IMR-90 (cell line): ENCODE measurements around the gene CPSF4. TPM values are rescaled to one million over a fixed set of nuclear protein-coding genes. Genes with fewer than 3 reads are reported as not detected.

Experiments used
- ATAC-seq: fragments of 200-7000 bp; cut with Tn5 transposase; 2 replicates; pipeline ENCODE4 v1.9.1; 2020; ENCODE audit warnings: low read depth, mild to moderate bottlenecking, moderate library complexity
- BruUV-seq: library from RNA; stranded (reverse); fragments of 400-500 nt; replicated peaks from 2 replicates; lab custom pipeline; 2021; lab: Mats Ljungman, UMichigan
- CTCF ChIA-PET: fragments of 300-600 bp; formaldehyde crosslinking; extraction: SDS; loops from one replicate; lab custom pipeline; 2021; ENCODE audit warnings: antibody characterized with exemption; lab: Yijun Ruan, JAX
- POLR2A ChIA-PET: fragments of 300-600 bp; sonication (Branson Sonifier 250); formaldehyde crosslinking; loops from one replicate; lab custom pipeline; 2022; ENCODE audit warnings: antibody characterized with exemption; ENCODE audit not compliant: unreplicated experiment; lab: Charles Lee
- DNase-seq: peaks from one replicate; pipeline ENCODE4 v3.0.0; 2013
- H2AFZ ChIP-seq: replicated peaks from 2 replicates; pipeline ENCODE3; 2013; ENCODE audit warnings: low read length, mild to moderate bottlenecking; ENCODE audit not compliant: poor library complexity
- H2AK5ac ChIP-seq: 2 replicates; pipeline ENCODE4 v1.6.1; 2013; ENCODE audit warnings: low read depth, low read length, inconsistent platforms
- H2AK9ac ChIP-seq: replicated peaks from 2 replicates; pipeline ENCODE3; 2013; ENCODE audit warnings: mild to moderate bottlenecking, low read depth, low read length, moderate library complexity; ENCODE audit not compliant: poor library complexity
- H2BK120ac ChIP-seq: 2 replicates; pipeline ENCODE4 v1.6.1; 2013; ENCODE audit warnings: low read depth, low read length, inconsistent platforms
- H2BK15ac ChIP-seq: 3 replicates; pipeline ENCODE4 v1.6.1; 2013; ENCODE audit warnings: low read depth, low read length, inconsistent platforms
- H2BK20ac ChIP-seq: 2 replicates; pipeline ENCODE4 v1.6.1; 2013; ENCODE audit warnings: low read depth, mild to moderate bottlenecking, inconsistent platforms, low read length, moderate library complexity
- H2BK5ac ChIP-seq: 2 replicates; pipeline ENCODE4 v1.6.1; 2013; ENCODE audit warnings: mild to moderate bottlenecking, low read depth, low read length, inconsistent platforms; ENCODE audit not compliant: poor library complexity, severe bottlenecking
- H3K14ac ChIP-seq: replicated peaks from 2 replicates; pipeline ENCODE4 v1.6.1; 2013; ENCODE audit warnings: low read depth, low read length, inconsistent platforms
- H3K18ac ChIP-seq: 2 replicates; pipeline ENCODE4 v1.6.1; 2013; ENCODE audit warnings: low read depth, low read length, control low read depth
- H3K23ac ChIP-seq: 2 replicates; pipeline ENCODE4 v1.6.1; 2013; ENCODE audit warnings: low read depth, low read length, inconsistent platforms
- H3K27ac ChIP-seq: 2 replicates; pipeline ENCODE4 v1.5.1; 2013; ENCODE audit warnings: mild to moderate bottlenecking, control low read depth, low read length; ENCODE audit not compliant: insufficient read depth
- H3K27me3 ChIP-seq: 2 replicates; pipeline ENCODE4 v1.6.1; 2013; ENCODE audit warnings: low read length; ENCODE audit not compliant: control insufficient read depth, insufficient read depth
- H3K36me3 ChIP-seq: 2 replicates; pipeline ENCODE4 v1.6.1; 2013; ENCODE audit warnings: low read length, mixed read lengths; ENCODE audit not compliant: control insufficient read depth, insufficient read depth
- H3K4ac ChIP-seq: 2 replicates; pipeline ENCODE4 v1.6.1; 2013; ENCODE audit warnings: low read depth, low read length, inconsistent platforms
- H3K4me1 ChIP-seq: 2 replicates; pipeline ENCODE4 v1.6.1; 2013; ENCODE audit warnings: low read length, mixed read lengths; ENCODE audit not compliant: control insufficient read depth, insufficient read depth
- H3K4me2 ChIP-seq: 2 replicates; pipeline ENCODE4 v1.6.1; 2013; ENCODE audit warnings: low read depth, mild to moderate bottlenecking, control low read depth, low read length, moderate library complexity
- H3K4me3 ChIP-seq: 2 replicates; pipeline ENCODE4 v1.5.1; 2013; ENCODE audit warnings: low read depth, mild to moderate bottlenecking, control low read depth, low read length, moderate library complexity; ENCODE audit not compliant: insufficient read depth
- H3K56ac ChIP-seq: 2 replicates; pipeline ENCODE4 v1.6.1; 2013; ENCODE audit warnings: low read length, inconsistent platforms; ENCODE audit not compliant: insufficient read depth; ENCODE audit errors: extremely low read depth
- H3K79me1 ChIP-seq, 2 experiments: 2 replicates each; pipeline ENCODE4 v1.6.1; 2013; ENCODE audit warnings: low read length in 2 of 2, inconsistent platforms in 1 of 2, low read depth in 1 of 2
- H3K9ac ChIP-seq: 2 replicates; pipeline ENCODE4 v1.6.1; 2013; ENCODE audit warnings: low read depth, low read length, control low read depth
- H3K9me1 ChIP-seq: 2 replicates; pipeline ENCODE4 v1.6.1; 2013; ENCODE audit warnings: low read length, inconsistent platforms; ENCODE audit not compliant: insufficient read depth
- H3K9me3 ChIP-seq: 2 replicates; pipeline ENCODE4 v1.6.1; 2013; ENCODE audit warnings: low read length; ENCODE audit not compliant: control insufficient read depth, insufficient read depth
- H4K20me1 ChIP-seq: 2 replicates; pipeline ENCODE4 v1.6.1; 2013; ENCODE audit warnings: low read length, inconsistent platforms; ENCODE audit not compliant: insufficient read depth
- H4K5ac ChIP-seq: 2 replicates; pipeline ENCODE4 v1.6.1; 2013; ENCODE audit warnings: mild to moderate bottlenecking, low read depth, low read length, control low read depth
- H4K8ac ChIP-seq, 2 experiments: 2 replicates each; pipeline ENCODE4 v1.6.1; 2013; ENCODE audit warnings: low read depth in 2 of 2, low read length in 2 of 2, control low read depth in 1 of 2, inconsistent platforms in 1 of 2
- H4K91ac ChIP-seq: 2 replicates; pipeline ENCODE4 v1.6.1; 2013; ENCODE audit warnings: low read depth, low read length, inconsistent platforms; ENCODE audit not compliant: insufficient read depth
- BHLHE40 ChIP-seq: fragments of 150-350 bp; IDR thresholded peaks from 2 replicates; pipeline ENCODE4 v1.6.1; 2016; ENCODE audit warnings: mild to moderate bottlenecking, low read depth, low read length
- CEBPB ChIP-seq: IDR thresholded peaks from 2 replicates; pipeline ENCODE4 v1.6.1; 2012; ENCODE audit warnings: low read depth, low read length, improper control_type of control experiment
- CHD1 ChIP-seq: IDR thresholded peaks from 2 replicates; pipeline ENCODE4 v1.6.1; 2012; ENCODE audit warnings: low read depth, low read length, improper control_type of control experiment
- FOS ChIP-seq: fragments of 150-350 bp; IDR thresholded peaks from 2 replicates; pipeline ENCODE4 v1.6.1; 2016; ENCODE audit warnings: low read depth, low read length
- MAZ ChIP-seq: IDR thresholded peaks from 2 replicates; pipeline ENCODE4 v1.6.1; 2012; ENCODE audit warnings: low read depth, mild to moderate bottlenecking, low read length, improper control_type of control experiment, moderate library complexity, borderline replicate concordance
- MXI1 ChIP-seq: IDR thresholded peaks from 2 replicates; pipeline ENCODE4 v1.6.1; 2012; ENCODE audit warnings: low read depth, mild to moderate bottlenecking, low read length, moderate library complexity, borderline replicate concordance
- NFE2L2 ChIP-seq: fragments of 150-350 bp; IDR thresholded peaks from 2 replicates; pipeline ENCODE4 v1.6.1; 2016; ENCODE audit warnings: low read depth, mild to moderate bottlenecking, low read length
- POLR2A ChIP-seq: IDR thresholded peaks from 2 replicates; pipeline ENCODE4 v1.6.1; 2012; ENCODE audit warnings: mild to moderate bottlenecking, low read depth, low read length
- RAD21 ChIP-seq: IDR thresholded peaks from 2 replicates; pipeline ENCODE4 v1.6.1; 2012; ENCODE audit warnings: low read length, improper control_type of control experiment
- RCOR1 ChIP-seq: IDR thresholded peaks from 2 replicates; pipeline ENCODE4 v1.6.1; 2012; ENCODE audit warnings: mild to moderate bottlenecking, low read length, improper control_type of control experiment; ENCODE audit not compliant: insufficient replicate concordance
- RFX5 ChIP-seq: IDR thresholded peaks from 2 replicates; pipeline ENCODE4 v1.8.0; 2012; ENCODE audit warnings: low read depth, mild to moderate bottlenecking, low read length, moderate library complexity
- SMC3 ChIP-seq: fragments of 150-350 bp; IDR thresholded peaks from 2 replicates; pipeline ENCODE4 v1.6.1; 2016; ENCODE audit warnings: low read depth, mild to moderate bottlenecking, antibody characterized with exemption, low read length, moderate library complexity
- WGBS, 2 experiments: methylation state at CpG; one replicate each; pipeline versions ENCODE4 v1.1.5 to v1.1.7; 2013; ENCODE audit warnings: missing lambda C conversion rate in 2 of 2; ENCODE audit not compliant: insufficient read length in 1 of 2; ENCODE audit errors: extremely low coverage in 2 of 2; 5-methylcytosine and 5-hydroxymethylcytosine counted together
- dilution Hi-C: fragments of 300-500 bp; cut with HindIII; formaldehyde crosslinking; loops from one replicate; pipeline ENCODE4 v1.14.3; 2018; ENCODE audit warnings: low sequenced_read_pairs; ENCODE audit not compliant: unreplicated experiment
- in situ Hi-C: fragments of 300-500 bp; cut with MboI; formaldehyde crosslinking; loops from 3 replicates; pipeline ENCODE4 v1.14.3; 2019; ENCODE audit warnings: low sequenced_read_pairs, inconsistent platforms, mixed read lengths
- intact Hi-C: fragments of 100-400 bp; cut with micrococcal nuclease; formaldehyde crosslinking; loops from 2 replicates; pipeline ENCODE4 v1.10.0; 2022
- polyA plus RNA-seq, 3 experiments: library from polyadenylated mRNA; depleted of rRNA; stranded (reverse); fragments of >200 nt; gene quantifications; 2 replicates each; pipeline ENCODE4 v1.2.3, GENCODE V29; 2012; ENCODE audit warnings: low replicate concordance in 1 of 3
- total RNA-seq: library from RNA; depleted of rRNA; stranded (reverse); fragments of >200 nt; gene quantifications from 2 replicates; pipeline ENCODE4 v1.2.3, GENCODE V29; 2012
- TF ChIP-seq, protein P1 (sequence below): fragments of 150-350 bp; IDR thresholded peaks from 2 replicates; pipeline ENCODE4 v1.6.1; 2017; ENCODE audit warnings: mild to moderate bottlenecking, antibody characterized with exemption, low read length, low read depth
- TF ChIP-seq, protein P2 (sequence below): conservative IDR thresholded peaks from 2 replicates; pipeline ENCODE4 v1.5.1; 2012; ENCODE audit warnings: mild to moderate bottlenecking, low read depth, low read length, improper control_type of control experiment
- TF ChIP-seq, protein P3 (sequence below): fragments of 150-350 bp; IDR thresholded peaks from 2 replicates; pipeline ENCODE4 v1.6.1; 2016; ENCODE audit warnings: low read depth, mild to moderate bottlenecking, low read length, moderate library complexity, borderline replicate concordance

The CPSF4 gene
- total and polyA plus RNA-seq, 2 of the 4 experiments (the other 2 are of a cell fraction): 23.8 to 44.9 TPM

DNA sequence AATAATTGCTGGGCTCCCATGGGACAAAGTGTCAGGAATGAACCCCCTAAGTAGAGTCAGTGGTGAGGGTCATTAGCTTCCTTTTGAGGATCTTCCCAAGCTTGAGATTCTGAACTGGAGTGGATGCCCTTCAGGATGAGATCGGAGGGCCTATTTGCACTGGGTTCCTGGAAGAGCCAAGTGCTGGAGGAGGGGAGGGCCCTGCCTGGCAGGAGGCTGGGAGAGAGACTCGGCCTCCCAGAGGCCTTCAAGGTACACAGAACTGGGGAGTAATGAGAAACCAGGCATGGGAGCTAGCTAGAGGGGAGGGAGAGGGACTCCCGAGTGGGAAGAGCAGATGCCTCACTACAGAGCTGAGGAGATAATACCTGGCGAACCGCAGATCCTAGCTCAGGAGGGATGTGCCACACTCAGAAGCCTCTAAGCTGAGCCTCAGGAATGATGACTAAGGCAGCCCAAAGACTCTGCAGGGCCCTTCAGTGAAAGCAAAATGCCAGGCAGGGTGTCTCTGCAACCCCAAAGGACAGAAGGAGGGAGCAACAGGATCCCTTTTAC, 39.8 kb upstream of the CPSF4 start:
- dilution Hi-C loops (no loop called here), intact Hi-C loops (no loop called here), in situ Hi-C loops (no loop called here)
- no peak overlapping the region for H3K18ac ChIP-seq
- no peak overlapping the region for H3K56ac ChIP-seq
- no peaks in the 10 kb centered on the region for H3K9me3 ChIP-seq
- DNase-seq: no peak
- peak; percentile 13 for ATAC-seq
- H4K20me1 ChIP-seq: peaks cover 70% of the 10 kb centered on the region
- H4K5ac ChIP-seq: no peak overlapping the region
- BruUV-seq: no TSS peak
- CTCF ChIA-PET: no interaction called here
- H3K27ac ChIP-seq: no peak overlapping the region
- POLR2A ChIA-PET: no interaction called here
- no peak overlapping the region for H3K9ac ChIP-seq
- H2AFZ ChIP-seq: no peak overlapping the region
- H3K9me1 ChIP-seq: no peaks in the 10 kb centered on the region
- no peak overlapping the region for H4K91ac ChIP-seq
- H3K79me1 ChIP-seq: peaks cover 20 to 63% of the 10 kb centered on the region in 2 experiments; a peak in 3 of 4 replicates
- no peak overlapping the region for H3K14ac ChIP-seq
- no peak overlapping the region for H4K8ac ChIP-seq
- no peak overlapping the region for H3K4me3 ChIP-seq
- WGBS, 2 experiments: 89% methylated on average over 5 of the region's 5 CpGs; no CpG with 5 or more reads in 1 of the 2 experiments
- H3K27me3 ChIP-seq: no peaks in the 10 kb centered on the region
- H3K36me3 ChIP-seq: peaks cover 78% of the 10 kb centered on the region
- no peak overlapping the region for H2AK5ac ChIP-seq
- no peak overlapping the region for H3K4me2 ChIP-seq
- no peak overlapping the region for H3K23ac ChIP-seq
- H3K4ac ChIP-seq: no peak overlapping the region
- peaks cover 3% of the 10 kb centered on the region; the same call in 1 of the 2 replicates for H3K4me1 ChIP-seq
- H2AK9ac ChIP-seq: peak overlapping the region; percentile 17
- no peak for TF ChIP-seq SMC3
- no peak for TF ChIP-seq NFE2L2
- TF ChIP-seq RFX5: no peak
- no peak for TF ChIP-seq RCOR1
- no peak for TF ChIP-seq MXI1
- TF ChIP-seq POLR2A: no peak
- TF ChIP-seq, protein P1, sequence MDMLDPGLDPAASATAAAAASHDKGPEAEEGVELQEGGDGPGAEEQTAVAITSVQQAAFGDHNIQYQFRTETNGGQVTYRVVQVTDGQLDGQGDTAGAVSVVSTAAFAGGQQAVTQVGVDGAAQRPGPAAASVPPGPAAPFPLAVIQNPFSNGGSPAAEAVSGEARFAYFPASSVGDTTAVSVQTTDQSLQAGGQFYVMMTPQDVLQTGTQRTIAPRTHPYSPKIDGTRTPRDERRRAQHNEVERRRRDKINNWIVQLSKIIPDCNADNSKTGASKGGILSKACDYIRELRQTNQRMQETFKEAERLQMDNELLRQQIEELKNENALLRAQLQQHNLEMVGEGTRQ: no peak
- TF ChIP-seq CHD1: no peak
- TF ChIP-seq, protein P2, sequence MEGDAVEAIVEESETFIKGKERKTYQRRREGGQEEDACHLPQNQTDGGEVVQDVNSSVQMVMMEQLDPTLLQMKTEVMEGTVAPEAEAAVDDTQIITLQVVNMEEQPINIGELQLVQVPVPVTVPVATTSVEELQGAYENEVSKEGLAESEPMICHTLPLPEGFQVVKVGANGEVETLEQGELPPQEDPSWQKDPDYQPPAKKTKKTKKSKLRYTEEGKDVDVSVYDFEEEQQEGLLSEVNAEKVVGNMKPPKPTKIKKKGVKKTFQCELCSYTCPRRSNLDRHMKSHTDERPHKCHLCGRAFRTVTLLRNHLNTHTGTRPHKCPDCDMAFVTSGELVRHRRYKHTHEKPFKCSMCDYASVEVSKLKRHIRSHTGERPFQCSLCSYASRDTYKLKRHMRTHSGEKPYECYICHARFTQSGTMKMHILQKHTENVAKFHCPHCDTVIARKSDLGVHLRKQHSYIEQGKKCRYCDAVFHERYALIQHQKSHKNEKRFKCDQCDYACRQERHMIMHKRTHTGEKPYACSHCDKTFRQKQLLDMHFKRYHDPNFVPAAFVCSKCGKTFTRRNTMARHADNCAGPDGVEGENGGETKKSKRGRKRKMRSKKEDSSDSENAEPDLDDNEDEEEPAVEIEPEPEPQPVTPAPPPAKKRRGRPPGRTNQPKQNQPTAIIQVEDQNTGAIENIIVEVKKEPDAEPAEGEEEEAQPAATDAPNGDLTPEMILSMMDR: no peak
- no peak for TF ChIP-seq RAD21
- TF ChIP-seq, protein P3, sequence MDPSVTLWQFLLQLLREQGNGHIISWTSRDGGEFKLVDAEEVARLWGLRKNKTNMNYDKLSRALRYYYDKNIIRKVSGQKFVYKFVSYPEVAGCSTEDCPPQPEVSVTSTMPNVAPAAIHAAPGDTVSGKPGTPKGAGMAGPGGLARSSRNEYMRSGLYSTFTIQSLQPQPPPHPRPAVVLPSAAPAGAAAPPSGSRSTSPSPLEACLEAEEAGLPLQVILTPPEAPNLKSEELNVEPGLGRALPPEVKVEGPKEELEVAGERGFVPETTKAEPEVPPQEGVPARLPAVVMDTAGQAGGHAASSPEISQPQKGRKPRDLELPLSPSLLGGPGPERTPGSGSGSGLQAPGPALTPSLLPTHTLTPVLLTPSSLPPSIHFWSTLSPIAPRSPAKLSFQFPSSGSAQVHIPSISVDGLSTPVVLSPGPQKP: no peak
- no peak for TF ChIP-seq FOS
- TF ChIP-seq BHLHE40: no peak
- no peak for TF ChIP-seq MAZ
- TF ChIP-seq CEBPB: no peak
- H2BK5ac ChIP-seq: no peak overlapping the region
- H2BK20ac ChIP-seq: no peak overlapping the region
- no peak overlapping the region for H2BK120ac ChIP-seq
- no peak overlapping the region for H2BK15ac ChIP-seq
